ENCODE results near the gene PPIE. TPM values are rescaled to one million over a fixed set of nuclear protein-coding genes. Genes with fewer than 3 reads are reported as not detected.

Gene PPIE
- total RNA-seq (100 to 1,000 TPM in 2 of 5 donors, 10 to 100 TPM in 3; 34.9 to 206 (median 42.9) TPM), polyA plus RNA-seq (10 to 100 TPM; 46.7 to 54.5 (median 50.9) TPM)
- long read RNA-seq, donor 1, transcript PPIE-201 (10 exons, 1,277 nt) = major isoform, 9 of 11 reads
- long read RNA-seq, donor 1, partial matches to known transcripts = 0 of 11 reads
- long read RNA-seq, donor 1, other reads (novel, unspliced or antisense) = 0 of 11 reads
- long read RNA-seq, donor 2, transcript PPIE-201 (10 exons, 1,277 nt) = major isoform, 5 of 8 reads
- long read RNA-seq, donor 2, partial matches to known transcripts = 0 of 8 reads
- long read RNA-seq, donor 2, other reads (novel, unspliced or antisense) = 0 of 8 reads
- long read RNA-seq, donor 3, partial matches to known transcripts = 0 of 5 reads
- long read RNA-seq, donor 3, other reads (novel, unspliced or antisense) = 0 of 5 reads
- long read RNA-seq, donor 4 = 0 reads
- long read RNA-seq, donor 5, transcript PPIE-201 (10 exons, 1,277 nt) = major isoform, 13 of 14 reads
- long read RNA-seq, donor 5, partial matches to known transcripts = 0 of 14 reads
- long read RNA-seq, donor 5, other reads (novel, unspliced or antisense) = 0 of 14 reads
- long read RNA-seq, donor 6 = 0 reads
- long read RNA-seq, donor 7, transcript PPIE-201 (10 exons, 1,277 nt) = major isoform, 6 of 16 reads
- long read RNA-seq, donor 7, partial matches to known transcripts = 0 of 16 reads
- long read RNA-seq, donor 7, other reads (novel, unspliced or antisense) = 7 of 16 reads
- long read RNA-seq, donor 8, transcript PPIE-201 (10 exons, 1,277 nt) = major isoform, 5 of 6 reads
- long read RNA-seq, donor 8, partial matches to known transcripts = 0 of 6 reads
- long read RNA-seq, donor 8, other reads (novel, unspliced or antisense) = 0 of 6 reads
- long read RNA-seq, donor 9, transcript PPIE-201 (10 exons, 1,277 nt) = major isoform, 9 of 15 reads
- long read RNA-seq, donor 9, partial matches to known transcripts = 6 of 15 reads
- long read RNA-seq, donor 9, other reads (novel, unspliced or antisense) = 0 of 15 reads
- long read RNA-seq, donor 10, transcript PPIE-201 (10 exons, 1,277 nt) = major isoform, 5 of 7 reads
- long read RNA-seq, donor 10, partial matches to known transcripts = 0 of 7 reads
- long read RNA-seq, donor 10, other reads (novel, unspliced or antisense) = 0 of 7 reads

DNA sequence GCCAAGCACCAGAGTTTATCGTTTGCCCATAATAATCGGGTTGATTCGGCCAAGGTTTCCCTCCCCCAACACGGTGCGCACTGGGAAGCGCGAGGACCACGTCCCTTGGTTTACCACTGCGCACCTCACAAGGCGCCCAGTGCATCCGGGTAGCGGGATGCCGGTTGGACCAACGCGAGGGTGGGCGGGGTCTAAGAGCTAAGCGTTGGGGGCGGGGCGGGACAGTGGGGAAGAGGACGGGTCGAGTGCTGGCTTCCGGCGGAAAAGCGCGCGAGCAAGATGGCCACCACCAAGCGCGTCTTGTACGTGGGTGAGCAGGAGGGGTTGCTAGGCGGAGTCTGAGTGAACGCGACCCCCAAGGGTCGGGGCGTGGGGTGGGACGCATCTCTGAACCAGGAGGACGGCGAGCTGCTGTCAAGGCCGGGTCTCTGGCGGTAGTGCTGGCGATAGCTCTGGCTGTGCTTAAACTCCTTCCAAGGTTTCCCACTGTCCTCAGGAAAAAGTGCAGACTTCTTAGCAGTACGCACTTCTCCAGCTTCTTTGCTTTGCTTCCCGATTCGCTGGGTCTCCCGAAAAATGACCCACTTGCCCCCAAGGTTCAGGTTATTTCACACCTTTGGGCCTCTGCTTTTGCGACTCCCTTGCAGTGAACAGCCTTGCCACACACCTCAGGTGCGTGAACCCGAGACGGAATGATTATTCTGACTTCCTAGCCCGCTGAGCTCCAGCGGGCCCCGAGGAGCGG, at the start of gene PPIE:
PPIE (plus strand) TSS at position 261 of the 745 bp plus-strand sequence; CDS start at position 280, 19 bp downstream.
- Histone ChIP-seq H3K27me3 (peaks cover 0 to 27% (median 0%) of the 10 kb centered on the region in 3 donors), H3K4me1 (peaks cover 7 to 32% (median 22%) of the 10 kb centered on the region in 4 donors), H3K27ac (peak within 1 kb of the TSS; percentile 66 to 84 (median 81)), H3K9me3 (no peaks in the 10 kb centered on the region), H3K36me3 (peaks cover 29 to 39% (median 38%) of the 10 kb centered on the region in 4 donors), H3K4me3 (peak within 1 kb of the TSS; percentile 65 to 86 (median 80))
- peak; percentile 94 to 97 for DNase-seq
- 0 to 2% (median 1%) methylated on average over 26 to 52 of the region's 52 CpGs for WGBS, 5 donors
- TF ChIP-seq POLR2A (IDR thresholded peaks at IDR 0.05) = no peak
- no peak for TF ChIP-seq EP300 (IDR thresholded peaks at IDR 0.05)
- peak in 2 of 3 donors; percentile 54 to 74 for TF ChIP-seq POLR2AphosphoS5 (IDR thresholded peaks at IDR 0.05)
- TF ChIP-seq, protein P1, sequence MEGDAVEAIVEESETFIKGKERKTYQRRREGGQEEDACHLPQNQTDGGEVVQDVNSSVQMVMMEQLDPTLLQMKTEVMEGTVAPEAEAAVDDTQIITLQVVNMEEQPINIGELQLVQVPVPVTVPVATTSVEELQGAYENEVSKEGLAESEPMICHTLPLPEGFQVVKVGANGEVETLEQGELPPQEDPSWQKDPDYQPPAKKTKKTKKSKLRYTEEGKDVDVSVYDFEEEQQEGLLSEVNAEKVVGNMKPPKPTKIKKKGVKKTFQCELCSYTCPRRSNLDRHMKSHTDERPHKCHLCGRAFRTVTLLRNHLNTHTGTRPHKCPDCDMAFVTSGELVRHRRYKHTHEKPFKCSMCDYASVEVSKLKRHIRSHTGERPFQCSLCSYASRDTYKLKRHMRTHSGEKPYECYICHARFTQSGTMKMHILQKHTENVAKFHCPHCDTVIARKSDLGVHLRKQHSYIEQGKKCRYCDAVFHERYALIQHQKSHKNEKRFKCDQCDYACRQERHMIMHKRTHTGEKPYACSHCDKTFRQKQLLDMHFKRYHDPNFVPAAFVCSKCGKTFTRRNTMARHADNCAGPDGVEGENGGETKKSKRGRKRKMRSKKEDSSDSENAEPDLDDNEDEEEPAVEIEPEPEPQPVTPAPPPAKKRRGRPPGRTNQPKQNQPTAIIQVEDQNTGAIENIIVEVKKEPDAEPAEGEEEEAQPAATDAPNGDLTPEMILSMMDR (IDR thresholded peaks at IDR 0.05) = no peak
- intact Hi-C loops (cut with DNase I; ENCODE audit: low total_unique reads) = no loop called here

DNA sequence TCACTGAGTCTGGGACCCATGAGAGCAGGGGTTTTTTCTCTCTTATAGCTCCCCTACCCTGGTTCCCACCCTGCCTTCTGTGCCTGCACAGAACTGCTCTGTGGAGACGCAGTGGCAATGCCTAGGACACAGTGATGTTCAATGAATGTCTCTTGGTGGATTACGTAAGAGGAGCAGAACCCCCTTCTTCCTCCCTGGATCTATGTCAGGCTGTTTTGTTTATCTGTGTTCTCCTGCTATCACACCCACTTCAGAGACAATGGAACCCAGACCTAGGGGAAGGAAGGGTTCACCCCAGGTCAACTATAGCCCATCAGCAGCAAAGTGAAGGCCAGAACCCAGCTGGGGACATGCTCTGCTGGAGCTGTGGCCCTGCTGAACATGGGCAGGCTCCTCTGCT, 49.5 kb upstream of the PPIE start:
- intact Hi-C loops (cut with DNase I; ENCODE audit: low total_unique reads) = no loop called here
- TF ChIP-seq POLR2A (IDR thresholded peaks at IDR 0.05) = no peak
- TF ChIP-seq, protein P1 (IDR thresholded peaks at IDR 0.05) = no peak
- DNase-seq = no peak
- Histone ChIP-seq H3K9me3 (no peaks in the 10 kb centered on the region), H3K4me1 (peaks cover 18 to 24% (median 21%) of the 10 kb centered on the region in 4 donors), H3K4me3 (no peak overlapping the region), H3K36me3 (no peaks in the 10 kb centered on the region), H3K27ac (no peak overlapping the region), H3K27me3 (peaks cover 0 to 92% (median 65%) of the 10 kb centered on the region in 3 donors)
- 82 to 90% (median 83%) methylated on average over 2 of the region's 2 CpGs for WGBS, 5 donors

DNA sequence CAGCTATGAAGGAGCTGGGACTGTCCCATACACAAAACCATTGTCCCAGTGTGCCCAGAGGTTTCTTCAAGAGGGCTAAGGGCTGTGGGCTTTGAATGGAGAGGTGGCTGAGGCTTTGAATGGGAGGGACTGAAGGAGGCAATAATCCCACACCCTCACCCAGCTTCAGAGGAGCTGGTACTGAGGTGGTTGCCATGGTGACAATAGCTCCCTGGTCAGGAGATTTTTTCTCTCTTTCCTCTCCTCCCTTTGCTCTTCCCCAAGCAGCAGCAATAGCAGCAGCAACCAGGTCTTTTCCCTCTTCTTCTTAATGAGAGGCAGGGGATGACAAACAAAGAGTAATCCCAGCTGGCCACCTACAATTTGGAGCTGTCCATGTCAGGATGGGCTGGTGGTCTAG, 49.0 kb upstream of the PPIE start:
- no peaks in the 10 kb centered on the region for H3K36me3 ChIP-seq
- peaks cover 0 to 91% (median 61%) of the 10 kb centered on the region in 3 donors for H3K27me3 ChIP-seq
- no peak overlapping the region for H3K4me3 ChIP-seq
- TF ChIP-seq EP300 (IDR thresholded peaks at IDR 0.05) (no peak), POLR2A (IDR thresholded peaks at IDR 0.05) (no peak), POLR2AphosphoS5 (IDR thresholded peaks at IDR 0.05) (no peak)
- TF ChIP-seq, protein P1 (IDR thresholded peaks at IDR 0.05) = no peak
- no peak overlapping the region for H3K27ac ChIP-seq
- intact Hi-C loops (cut with DNase I; ENCODE audit: low total_unique reads) = no loop called here
- no peak for DNase-seq
- H3K4me1 ChIP-seq = peaks cover 18 to 24% (median 21%) of the 10 kb centered on the region in 4 donors
- H3K9me3 ChIP-seq = no peaks in the 10 kb centered on the region
